Activated naive CD4-positive, alpha-beta T cell treated with anti-CD3 and anti-CD28 coated beads, Interleukin-2, amount 10 ng/mL, durations not matched to agents 7 days and 5 days (primary cell): ENCODE measurements around the gene ADGRV1.

ENCODE experiments used
- CTCF ChIA-PET: fragments of 350-600 bp; sonication (Branson Sonifier 250); formaldehyde crosslinking; loops from one replicate; lab custom pipeline; 2021; ENCODE audit warnings: antibody characterized with exemption; lab: Charles Lee
- DNase-seq: peaks from one replicate; pipeline ENCODE4 v3.0.0-alpha.2; 2020
- H3K27ac Mint-ChIP-seq: one replicate; pipeline ENCODE4 v1.8.0; 2021; ENCODE audit warnings: mild to moderate bottlenecking, moderate library complexity, mixed read lengths
- H3K27me3 Mint-ChIP-seq: one replicate; pipeline ENCODE4 v1.8.0; 2021; ENCODE audit warnings: mild to moderate bottlenecking, mixed read lengths
- H3K36me3 Mint-ChIP-seq: one replicate; pipeline ENCODE4 v1.8.0; 2021; ENCODE audit warnings: mixed read lengths
- H3K4me1 Mint-ChIP-seq: one replicate; pipeline ENCODE4 v1.8.0; 2021; ENCODE audit warnings: mixed read lengths
- H3K4me3 Mint-ChIP-seq: one replicate; pipeline ENCODE4 v1.8.0; 2021; ENCODE audit warnings: mild to moderate bottlenecking, moderate library complexity, mixed read lengths
- H3K9me3 Mint-ChIP-seq: one replicate; pipeline ENCODE4 v1.8.0; 2021; ENCODE audit warnings: mixed read lengths

Gene ADGRV1

GRCh38 chr5:90632791-90633190 is 74.2 kb downstream of the ADGRV1 start:
- no peaks in the 10 kb centered on the region for H3K36me3 Mint-ChIP-seq
- CTCF ChIA-PET, result no interaction called here
- H3K9me3 Mint-ChIP-seq, result no peaks in the 10 kb centered on the region
- H3K4me3 Mint-ChIP-seq, result no peak overlapping the region
- no peak for DNase-seq
- no peaks in the 10 kb centered on the region for H3K27me3 Mint-ChIP-seq
- no peaks in the 10 kb centered on the region for H3K4me1 Mint-ChIP-seq
- H3K27ac Mint-ChIP-seq, result no peak overlapping the region

GRCh38 chr5:90636948-90637347 is 78.4 kb downstream of the ADGRV1 start:
- CTCF ChIA-PET, result no interaction called here
- H3K27me3 Mint-ChIP-seq, result no peaks in the 10 kb centered on the region
- no peak for DNase-seq
- no peak overlapping the region for H3K27ac Mint-ChIP-seq
- H3K36me3 Mint-ChIP-seq, result no peaks in the 10 kb centered on the region
- H3K4me1 Mint-ChIP-seq, result no peaks in the 10 kb centered on the region
- no peaks in the 10 kb centered on the region for H3K9me3 Mint-ChIP-seq
- H3K4me3 Mint-ChIP-seq, result no peak overlapping the region

- Mint-ChIP-seq H3K4me3 (no peak overlapping the region), H3K9me3 (no peaks in the 10 kb centered on the region), H3K27me3 (no peaks in the 10 kb centered on the region), H3K36me3 (no peaks in the 10 kb centered on the region), H3K4me1 (no peaks in the 10 kb centered on the region), H3K27ac (no peak overlapping the region)
- no peak for DNase-seq
- CTCF ChIA-PET, result no interaction called here
Observed at GRCh38 chr5:90637731-90638130, 79.1 kb downstream of the ADGRV1 start.

- DNase-seq, result no peak
- CTCF ChIA-PET, result no interaction called here
- H3K36me3 Mint-ChIP-seq, result no peaks in the 10 kb centered on the region
- no peaks in the 10 kb centered on the region for H3K9me3 Mint-ChIP-seq
- no peak overlapping the region for H3K4me3 Mint-ChIP-seq
- H3K27ac Mint-ChIP-seq, result no peak overlapping the region
- H3K27me3 Mint-ChIP-seq, result no peaks in the 10 kb centered on the region
- no peaks in the 10 kb centered on the region for H3K4me1 Mint-ChIP-seq
Observed at GRCh38 chr5:90638878-90639277, 80.3 kb downstream of the ADGRV1 start.

- Mint-ChIP-seq H3K27me3 (no peaks in the 10 kb centered on the region), H3K9me3 (no peaks in the 10 kb centered on the region), H3K4me3 (no peak overlapping the region), H3K36me3 (no peaks in the 10 kb centered on the region), H3K4me1 (no peaks in the 10 kb centered on the region), H3K27ac (no peak overlapping the region)
- CTCF ChIA-PET, result interaction anchor here (0.6 kb wide), 1 partner anchor 115 kb away, joined by 3 read pairs; no protein-coding TSS in a partner anchor
- DNase-seq, result no peak
Observed at GRCh38 chr5:90640484-90641059, 82.0 kb downstream of the ADGRV1 start.

GRCh38 chr5:90641528-90641927 is 82.9 kb downstream of the ADGRV1 start:
- no peaks in the 10 kb centered on the region for H3K27me3 Mint-ChIP-seq
- CTCF ChIA-PET, result no interaction called here
- H3K4me3 Mint-ChIP-seq, result no peak overlapping the region
- no peak overlapping the region for H3K27ac Mint-ChIP-seq
- H3K4me1 Mint-ChIP-seq, result no peaks in the 10 kb centered on the region
- no peaks in the 10 kb centered on the region for H3K36me3 Mint-ChIP-seq
- no peak for DNase-seq
- H3K9me3 Mint-ChIP-seq, result no peaks in the 10 kb centered on the region

- no peaks in the 10 kb centered on the region for H3K36me3 Mint-ChIP-seq
- H3K27me3 Mint-ChIP-seq, result no peaks in the 10 kb centered on the region
- H3K27ac Mint-ChIP-seq, result no peak overlapping the region
- DNase-seq, result no peak
- H3K4me1 Mint-ChIP-seq, result no peaks in the 10 kb centered on the region
- H3K9me3 Mint-ChIP-seq, result no peaks in the 10 kb centered on the region
- no peak overlapping the region for H3K4me3 Mint-ChIP-seq
- CTCF ChIA-PET, result no interaction called here
Observed at GRCh38 chr5:90642706-90643229, 84.2 kb downstream of the ADGRV1 start.

GRCh38 chr5:90644132-90644531 is 85.5 kb downstream of the ADGRV1 start:
- Mint-ChIP-seq H3K4me1 (no peaks in the 10 kb centered on the region), H3K27ac (no peak overlapping the region), H3K9me3 (no peaks in the 10 kb centered on the region), H3K4me3 (no peak overlapping the region), H3K36me3 (no peaks in the 10 kb centered on the region), H3K27me3 (no peaks in the 10 kb centered on the region)
- DNase-seq, result no peak
- CTCF ChIA-PET, result no interaction called here

GRCh38 chr5:90645024-90645610 is 86.5 kb downstream of the ADGRV1 start:
- no peaks in the 10 kb centered on the region for H3K4me1 Mint-ChIP-seq
- no peaks in the 10 kb centered on the region for H3K36me3 Mint-ChIP-seq
- no peak overlapping the region for H3K4me3 Mint-ChIP-seq
- CTCF ChIA-PET, result no interaction called here
- no peaks in the 10 kb centered on the region for H3K27me3 Mint-ChIP-seq
- H3K9me3 Mint-ChIP-seq, result no peaks in the 10 kb centered on the region
- DNase-seq, result no peak
- H3K27ac Mint-ChIP-seq, result no peak overlapping the region

GRCh38 chr5:90650767-90651166 is 92.2 kb downstream of the ADGRV1 start:
- Mint-ChIP-seq H3K27ac (no peak overlapping the region), H3K4me3 (no peak overlapping the region), H3K27me3 (no peaks in the 10 kb centered on the region), H3K36me3 (no peaks in the 10 kb centered on the region), H3K9me3 (no peaks in the 10 kb centered on the region), H3K4me1 (no peaks in the 10 kb centered on the region)
- CTCF ChIA-PET, result no interaction called here
- DNase-seq, result no peak

- H3K36me3 Mint-ChIP-seq, result no peaks in the 10 kb centered on the region
- H3K27me3 Mint-ChIP-seq, result no peaks in the 10 kb centered on the region
- H3K27ac Mint-ChIP-seq, result no peak overlapping the region
- H3K4me1 Mint-ChIP-seq, result no peaks in the 10 kb centered on the region
- CTCF ChIA-PET, result no interaction called here
- no peak for DNase-seq
- no peak overlapping the region for H3K4me3 Mint-ChIP-seq
- no peaks in the 10 kb centered on the region for H3K9me3 Mint-ChIP-seq
Observed at GRCh38 chr5:90654215-90654614, 95.6 kb downstream of the ADGRV1 start.

- H3K9me3 Mint-ChIP-seq, result no peaks in the 10 kb centered on the region
- no peak for DNase-seq
- no peak overlapping the region for H3K27ac Mint-ChIP-seq
- H3K4me3 Mint-ChIP-seq, result no peak overlapping the region
- CTCF ChIA-PET, result no interaction called here
- no peaks in the 10 kb centered on the region for H3K27me3 Mint-ChIP-seq
- no peaks in the 10 kb centered on the region for H3K36me3 Mint-ChIP-seq
- H3K4me1 Mint-ChIP-seq, result no peaks in the 10 kb centered on the region
Observed at GRCh38 chr5:90655423-90655822, 96.8 kb downstream of the ADGRV1 start.

- Mint-ChIP-seq H3K36me3 (no peaks in the 10 kb centered on the region), H3K9me3 (no peaks in the 10 kb centered on the region), H3K4me1 (no peaks in the 10 kb centered on the region), H3K27me3 (no peaks in the 10 kb centered on the region), H3K27ac (no peak overlapping the region), H3K4me3 (no peak overlapping the region)
- CTCF ChIA-PET, result no interaction called here
- DNase-seq, result no peak
Observed at GRCh38 chr5:90657030-90657429, 98.4 kb downstream of the ADGRV1 start.

GRCh38 chr5:90657788-90658187 is 99.2 kb downstream of the ADGRV1 start:
- Mint-ChIP-seq H3K36me3 (no peaks in the 10 kb centered on the region), H3K9me3 (no peaks in the 10 kb centered on the region), H3K4me3 (no peak overlapping the region), H3K27me3 (no peaks in the 10 kb centered on the region), H3K4me1 (no peaks in the 10 kb centered on the region), H3K27ac (no peak overlapping the region)
- CTCF ChIA-PET, result no interaction called here
- no peak for DNase-seq

GRCh38 chr5:90658620-90659019 is 100.0 kb downstream of the ADGRV1 start:
- H3K9me3 Mint-ChIP-seq, result no peaks in the 10 kb centered on the region
- H3K36me3 Mint-ChIP-seq, result no peaks in the 10 kb centered on the region
- H3K4me1 Mint-ChIP-seq, result no peaks in the 10 kb centered on the region
- no peak for DNase-seq
- CTCF ChIA-PET, result no interaction called here
- H3K27ac Mint-ChIP-seq, result no peak overlapping the region
- no peak overlapping the region for H3K4me3 Mint-ChIP-seq
- no peaks in the 10 kb centered on the region for H3K27me3 Mint-ChIP-seq
